ENCODE data around the gene ZDHHC24. TPM values are rescaled to one million over a fixed set of nuclear protein-coding genes. Genes with fewer than 3 reads are reported as not detected.

Gene ZDHHC24
- total and polyA plus RNA-seq, 7 donors = 1.8 to 12.2 (median 6.8) TPM

DNA sequence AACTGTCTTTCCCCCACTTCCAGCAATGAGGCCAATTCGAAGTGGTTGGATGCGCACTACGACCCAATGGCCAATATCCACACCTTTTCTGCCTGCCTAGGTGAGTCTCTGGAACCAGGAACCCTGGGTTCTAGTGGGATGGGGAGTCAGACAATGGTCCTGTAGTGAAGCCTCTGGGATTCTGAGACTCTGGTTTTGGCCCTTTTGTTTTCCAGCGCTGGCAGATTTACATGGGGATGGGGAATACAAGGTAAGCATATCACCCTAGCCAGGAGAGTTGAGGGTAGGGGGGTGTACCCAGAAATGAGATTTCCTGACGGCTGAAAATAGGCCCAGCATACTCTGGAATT, 34.9 kb downstream of the ZDHHC24 start:
- WGBS, 2 donors = 7 to 12% methylated on average over 5 of the region's 5 CpGs
- peak overlapping the region; percentile 67 to 89 (median 82) for H3K4me3 ChIP-seq
- intact Hi-C loops (cut with DNase I) = loop anchor here (1.0 kb wide), 1 partner anchor 167 kb away; no protein-coding TSS in a partner anchor
- no peak for TF ChIP-seq EP300 (IDR thresholded peaks at IDR 0.05)
- TF ChIP-seq POLR2A (IDR thresholded peaks at IDR 0.05) = no peak
- TF ChIP-seq, protein P1, sequence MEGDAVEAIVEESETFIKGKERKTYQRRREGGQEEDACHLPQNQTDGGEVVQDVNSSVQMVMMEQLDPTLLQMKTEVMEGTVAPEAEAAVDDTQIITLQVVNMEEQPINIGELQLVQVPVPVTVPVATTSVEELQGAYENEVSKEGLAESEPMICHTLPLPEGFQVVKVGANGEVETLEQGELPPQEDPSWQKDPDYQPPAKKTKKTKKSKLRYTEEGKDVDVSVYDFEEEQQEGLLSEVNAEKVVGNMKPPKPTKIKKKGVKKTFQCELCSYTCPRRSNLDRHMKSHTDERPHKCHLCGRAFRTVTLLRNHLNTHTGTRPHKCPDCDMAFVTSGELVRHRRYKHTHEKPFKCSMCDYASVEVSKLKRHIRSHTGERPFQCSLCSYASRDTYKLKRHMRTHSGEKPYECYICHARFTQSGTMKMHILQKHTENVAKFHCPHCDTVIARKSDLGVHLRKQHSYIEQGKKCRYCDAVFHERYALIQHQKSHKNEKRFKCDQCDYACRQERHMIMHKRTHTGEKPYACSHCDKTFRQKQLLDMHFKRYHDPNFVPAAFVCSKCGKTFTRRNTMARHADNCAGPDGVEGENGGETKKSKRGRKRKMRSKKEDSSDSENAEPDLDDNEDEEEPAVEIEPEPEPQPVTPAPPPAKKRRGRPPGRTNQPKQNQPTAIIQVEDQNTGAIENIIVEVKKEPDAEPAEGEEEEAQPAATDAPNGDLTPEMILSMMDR (IDR thresholded peaks at IDR 0.05) = no peak
- no peak for TF ChIP-seq POLR2AphosphoS5 (IDR thresholded peaks at IDR 0.05)
- DNase-seq = no peak
- H3K4me1 ChIP-seq = peaks cover 0 to 20% (median 11%) of the 10 kb centered on the region in 4 donors
- H3K27ac ChIP-seq = peak overlapping the region; percentile 58 to 74 (median 72)
- peaks cover 0 to 33% (median 0%) of the 10 kb centered on the region in 4 donors for H3K36me3 ChIP-seq
- H3K9me3 ChIP-seq = no peaks in the 10 kb centered on the region
- H3K27me3 ChIP-seq = no peaks in the 10 kb centered on the region

DNA sequence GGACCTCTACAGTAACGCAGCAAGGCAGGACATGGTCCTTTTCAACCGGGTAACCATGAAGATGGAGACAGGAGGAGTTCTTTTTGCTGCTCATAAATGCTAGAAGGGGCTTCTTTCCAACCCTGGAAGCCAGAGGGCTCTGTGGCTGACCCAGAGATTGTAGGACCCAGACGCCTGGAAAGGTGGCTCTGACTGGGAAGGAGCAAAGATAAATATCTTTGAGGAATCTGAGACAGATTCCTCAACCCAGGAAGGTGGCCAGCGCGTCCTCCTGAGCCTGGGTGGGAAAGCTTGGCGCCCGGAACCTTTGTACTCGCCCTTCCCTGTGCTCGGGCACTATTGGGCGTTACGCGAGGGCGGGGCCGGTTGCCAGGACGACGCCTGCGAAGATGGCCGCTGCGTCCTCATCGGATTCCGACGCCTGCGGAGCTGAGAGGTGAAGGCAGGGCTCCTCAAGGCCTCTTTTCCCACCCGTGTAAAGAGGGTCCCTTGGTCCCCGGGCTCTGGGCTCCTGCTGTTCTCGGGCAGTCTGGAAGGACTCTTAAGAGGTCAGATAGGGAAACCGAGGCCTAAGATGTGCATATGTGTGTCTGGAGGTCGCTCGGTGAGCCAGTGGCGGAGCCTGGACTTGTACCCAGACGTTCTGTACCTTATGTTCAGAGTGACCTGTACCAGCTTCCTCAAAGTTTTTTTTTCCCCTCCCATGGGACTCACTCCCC, 35.4 kb downstream of the ZDHHC24 start, which contains the start of gene BBS1:
TSS of gene BBS1 (plus strand) at position 365 of the 719 bp plus-strand sequence. CDS start at position 390, 25 bp downstream.
- Histone ChIP-seq H3K36me3 (peaks cover 0 to 27% (median 0%) of the 10 kb centered on the region in 4 donors), H3K4me3 (peak within 1 kb of the TSS; percentile 67 to 89 (median 82)), H3K9me3 (no peaks in the 10 kb centered on the region), H3K27me3 (no peaks in the 10 kb centered on the region), H3K4me1 (peaks cover 0 to 20% (median 11%) of the 10 kb centered on the region in 4 donors), H3K27ac (peak within 1 kb of the TSS; percentile 58 to 74 (median 72))
- WGBS, 2 donors = 1 to 2% methylated on average over 31 of the region's 31 CpGs
- DNase-seq = peak; percentile 93
- TF ChIP-seq EP300 (IDR thresholded peaks at IDR 0.05) (no peak), POLR2AphosphoS5 (IDR thresholded peaks at IDR 0.05) (peak; percentile 74 to 92 (median 87)), POLR2A (IDR thresholded peaks at IDR 0.05) (peak; percentile 55 to 65)
- TF ChIP-seq, protein P1 (IDR thresholded peaks at IDR 0.05) = no peak
- intact Hi-C loops (cut with DNase I) = loop anchor here (1.0 kb wide), 1 partner anchor 168 kb away; no protein-coding TSS in a partner anchor

DNA sequence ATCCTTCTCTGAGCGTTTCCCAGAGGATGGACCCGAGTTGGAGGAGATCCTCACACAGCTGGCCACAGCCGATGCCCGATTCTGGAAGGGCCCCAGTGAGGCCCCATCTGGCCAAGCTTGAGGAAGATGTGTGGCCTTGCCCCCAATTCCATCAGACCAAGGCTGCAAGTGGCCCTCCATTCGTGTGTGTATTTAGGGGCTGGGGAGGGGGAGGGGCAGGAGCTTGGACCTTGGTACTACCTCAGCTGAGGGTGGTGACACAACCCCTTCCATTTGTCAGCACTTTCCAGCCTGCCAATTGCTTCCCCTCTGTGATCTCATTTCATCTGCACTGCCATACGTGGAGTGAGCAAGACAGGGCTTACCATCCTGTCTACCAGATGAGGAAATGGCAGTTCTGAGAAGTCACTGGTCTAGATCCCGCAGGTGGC, 36.7 kb downstream of the ZDHHC24 start:
- WGBS, 2 donors = 84% methylated on average over 7 of the region's 7 CpGs
- Histone ChIP-seq H3K27me3 (no peaks in the 10 kb centered on the region), H3K36me3 (peaks cover 0 to 25% (median 6%) of the 10 kb centered on the region in 4 donors), H3K4me3 (no peak overlapping the region), H3K9me3 (no peaks in the 10 kb centered on the region), H3K4me1 (peaks cover 0 to 20% (median 11%) of the 10 kb centered on the region in 4 donors), H3K27ac (no peak overlapping the region)
- intact Hi-C loops (cut with DNase I) = no loop called here
- no peak for DNase-seq
- no peak for TF ChIP-seq EP300 (IDR thresholded peaks at IDR 0.05)
- TF ChIP-seq POLR2A (IDR thresholded peaks at IDR 0.05) = no peak
- TF ChIP-seq POLR2AphosphoS5 (IDR thresholded peaks at IDR 0.05) = no peak
- TF ChIP-seq, protein P1 (IDR thresholded peaks at IDR 0.05) = no peak

DNA sequence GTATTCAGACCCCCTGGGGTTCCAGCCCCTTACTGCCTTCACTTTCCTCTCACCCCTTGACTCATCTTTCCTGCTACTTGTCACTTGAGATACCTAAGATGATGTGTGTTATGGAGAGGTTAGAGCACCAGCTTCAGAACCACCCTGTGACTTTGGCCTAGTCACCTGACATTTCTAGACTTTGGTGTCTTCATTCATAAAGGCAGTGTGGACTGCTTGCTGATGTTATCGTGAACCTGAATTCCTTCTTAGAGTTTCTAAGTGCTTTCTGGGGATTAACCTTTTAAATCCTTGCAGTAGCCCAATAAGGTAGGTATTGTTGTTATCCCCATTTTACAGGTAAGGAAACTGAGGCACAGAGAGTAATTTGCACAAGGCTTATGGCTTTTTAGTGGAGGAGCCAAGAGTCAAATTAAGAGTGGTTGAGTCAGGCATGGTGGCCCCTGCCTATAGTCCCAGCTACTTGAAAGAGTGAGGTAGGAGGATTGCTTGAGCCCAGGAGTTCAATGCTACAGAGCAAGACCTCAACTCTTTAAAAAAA, 40.5 kb downstream of the ZDHHC24 start:
- Histone ChIP-seq H3K4me3 (no peak overlapping the region), H3K27ac (no peak overlapping the region), H3K4me1 (peaks cover 0 to 4% (median 2%) of the 10 kb centered on the region in 4 donors), H3K9me3 (no peaks in the 10 kb centered on the region), H3K36me3 (peaks cover 0 to 20% (median 6%) of the 10 kb centered on the region in 4 donors), H3K27me3 (no peaks in the 10 kb centered on the region)
- 75 to 98% methylated on average over 1 of the region's 1 CpG for WGBS, 2 donors
- intact Hi-C loops (cut with DNase I) = no loop called here
- DNase-seq = no peak
- TF ChIP-seq EP300 (IDR thresholded peaks at IDR 0.05) (no peak), POLR2AphosphoS5 (IDR thresholded peaks at IDR 0.05) (no peak), POLR2A (IDR thresholded peaks at IDR 0.05) (no peak)
- TF ChIP-seq, protein P1 (IDR thresholded peaks at IDR 0.05) = no peak
